ENCODE data around the gene CCL11.
"Not testable (repeated sequence)": the region's sequence is repeated elsewhere in the genome, so short reads cannot be mapped to it uniquely, and the experiment has no call there.

Gene CCL11

DNA sequence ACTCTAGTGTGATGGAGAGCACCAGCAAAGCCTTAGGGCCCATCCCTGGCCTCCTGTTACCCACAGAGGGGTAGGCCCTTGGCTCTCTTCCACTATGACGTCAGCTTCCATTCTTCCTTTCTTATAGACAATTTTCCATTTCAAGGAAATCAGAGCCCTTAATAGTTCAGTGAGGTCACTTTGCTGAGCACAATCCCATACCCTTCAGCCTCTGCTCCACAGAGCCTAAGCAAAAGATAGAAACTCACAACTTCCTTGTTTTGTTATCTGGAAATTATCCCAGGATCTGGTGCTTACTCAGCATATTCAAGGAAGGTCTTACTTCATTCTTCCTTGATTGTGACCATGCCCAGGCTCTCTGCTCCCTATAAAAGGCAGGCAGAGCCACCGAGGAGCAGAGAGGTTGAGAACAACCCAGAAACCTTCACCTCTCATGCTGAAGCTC is 33.5 kb downstream of the CCL11 start, which contains the start of gene CCL8:
TSS of gene CCL8 (plus strand) at position 397 of the 445 bp plus-strand sequence. CDS start 67 bp downstream, outside the sequence.
- Histone ChIP-seq H3K4me3 (replicated peaks; ENCODE audit: low read depth, low read length) (no peak within 1 kb of the TSS), H3K27me3 (replicated peaks; ENCODE audit: control insufficient read depth, insufficient read depth, low read length) (no peaks in the 10 kb centered on the region), H3K36me3 (ENCODE audit: control insufficient read depth, insufficient read depth, low read length) (no peaks in the 10 kb centered on the region)
- no peak for DNase-seq (ENCODE audit: extremely low read depth, insufficient read length)
- TF ChIP-seq CTCF (IDR thresholded peaks at IDR 0.05; ENCODE audit: insufficient read depth, low read length, poor library complexity, severe bottlenecking), result no peak

- H3K4me3 ChIP-seq (replicated peaks; ENCODE audit: low read depth, low read length), result no peak overlapping the region
- DNase-seq (ENCODE audit: extremely low read depth, insufficient read length), result no peak
- no peaks in the 10 kb centered on the region for H3K36me3 ChIP-seq (ENCODE audit: control insufficient read depth, insufficient read depth, low read length)
- no peaks in the 10 kb centered on the region; the same call in 1 of the 2 replicates for H3K27me3 ChIP-seq (replicated peaks; ENCODE audit: control insufficient read depth, insufficient read depth, low read length)
- TF ChIP-seq CTCF (IDR thresholded peaks at IDR 0.05; ENCODE audit: insufficient read depth, low read length, poor library complexity, severe bottlenecking), result no peak
Observed at GRCh38 chr17:34321964-34322363, 36.4 kb downstream of the CCL11 start.

DNA sequence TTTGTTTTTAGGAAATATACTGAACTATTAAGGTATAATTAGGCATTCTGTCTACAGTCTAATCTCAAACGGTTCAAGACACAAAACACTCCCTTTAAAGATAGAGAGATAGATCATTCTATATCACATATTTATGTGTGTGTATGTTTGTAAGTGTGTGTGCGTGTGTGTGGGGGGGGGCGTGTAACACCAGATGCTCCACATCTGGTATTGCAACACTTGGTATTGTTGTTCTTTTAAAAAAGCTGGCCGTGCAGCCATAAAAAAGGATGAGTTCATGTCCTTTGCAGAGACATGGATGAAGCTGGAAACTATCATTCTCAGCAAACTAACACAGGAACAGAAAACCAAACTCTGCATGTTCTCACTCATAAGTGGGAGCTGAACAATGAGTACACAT is 42.0 kb downstream of the CCL11 start:
- H3K36me3 ChIP-seq (ENCODE audit: control insufficient read depth, insufficient read depth, low read length); DNase-seq (ENCODE audit: extremely low read depth, insufficient read length); H3K4me3 ChIP-seq (replicated peaks; ENCODE audit: low read depth, low read length); H3K27me3 ChIP-seq (replicated peaks; ENCODE audit: control insufficient read depth, insufficient read depth, low read length): not testable (repeated sequence)

GRCh38 chr17:34337701-34338100 is 52.2 kb downstream of the CCL11 start:
- Histone ChIP-seq H3K27me3 (replicated peaks; ENCODE audit: control insufficient read depth, insufficient read depth, low read length) (no peaks in the 10 kb centered on the region), H3K4me3 (replicated peaks; ENCODE audit: low read depth, low read length) (no peak overlapping the region), H3K36me3 (ENCODE audit: control insufficient read depth, insufficient read depth, low read length) (no peaks in the 10 kb centered on the region)
- no peak for TF ChIP-seq CTCF (IDR thresholded peaks at IDR 0.05; ENCODE audit: insufficient read depth, low read length, poor library complexity, severe bottlenecking)
- no peak for DNase-seq (ENCODE audit: extremely low read depth, insufficient read length)
